Heart left ventricle (tissue), 13 donors: ENCODE results near the gene ALOX5AP.

Source experiments
- CTCF ChIP-seq, 12 donors: fragments of 200-600 bp; sonication (generic) in 4 of 12; IDR thresholded peaks; one replicate each; pipeline versions ENCODE4 v1.5.0 to v1.8.0; 2018 to 2022; ENCODE audit warnings: antibody characterized with exemption in 12 of 12, mild to moderate bottlenecking in 5 of 12
- POLR2A ChIP-seq, 2 donors: fragments of 450-650 bp; IDR thresholded peaks; one replicate each; pipeline ENCODE4 v1.6.1; 2017; ENCODE audit warnings: antibody characterized with exemption in 2 of 2, mild to moderate bottlenecking in 2 of 2, moderate library complexity in 2 of 2
- donor health status: ischemic (EF 13 %, LVEDD 7.1; RV severe dilation, severe dysfunction).
- donor health status: DM: no; HTN: yes; CAD: no.
- donor health status: DM: no; HTN: no; CAD: no.
- donor health status: ischemic (EF 25% LVEDD 6.9; RV normal size, moderate dysfunction).
- donor health status: ischemic (EF 25% LVEDD 5.7; RV mildly dilated, moderate dysfunction).
- donor health status: ischemic (EF 35%, LVEDD 5.7; RV mildly dilated, moderate dysfunction).
- donor health status: nonischemic (EF 11% LVEDD 7.7; RV severe dilation, severe dysfunction).
- donor health status: DM: yes; HTN: yes; CAD: no.
- donor health status: PGD.
- donor health status: ischemic (EF 29% LVEDD 5.4; RV normal size, mild dysfunction).
- donor health status: nonischemic (EF 23%, LVEDD 6.1; RV moderate dilation, normal function).

- TF ChIP-seq CTCF (IDR thresholded peaks at IDR 0.05) (no peak), POLR2A (IDR thresholded peaks at IDR 0.05) (no peak)
Observed at GRCh38 chr13:30736461-30737320, 1.3 kb downstream of the ALOX5AP start.
